Astrocyte (in vitro differentiated cells and primary cell): Measurements from ENCODE around the gene CAPN11.

ENCODE experiments used
- EZH2 ChIP-seq: IDR thresholded peaks from 2 replicates; pipeline ENCODE4 v1.6.1; 2012; ENCODE audit warnings: mild to moderate bottlenecking, low read length, inconsistent platforms; ENCODE audit not compliant: insufficient read depth
- TF ChIP-seq, protein P1 (sequence below): IDR thresholded peaks from 2 replicates; pipeline ENCODE4 v1.5.1; 2011; ENCODE audit warnings: low read depth, mild to moderate bottlenecking, inconsistent platforms, low read length, moderate library complexity; ENCODE audit not compliant: insufficient read depth

DNA sequence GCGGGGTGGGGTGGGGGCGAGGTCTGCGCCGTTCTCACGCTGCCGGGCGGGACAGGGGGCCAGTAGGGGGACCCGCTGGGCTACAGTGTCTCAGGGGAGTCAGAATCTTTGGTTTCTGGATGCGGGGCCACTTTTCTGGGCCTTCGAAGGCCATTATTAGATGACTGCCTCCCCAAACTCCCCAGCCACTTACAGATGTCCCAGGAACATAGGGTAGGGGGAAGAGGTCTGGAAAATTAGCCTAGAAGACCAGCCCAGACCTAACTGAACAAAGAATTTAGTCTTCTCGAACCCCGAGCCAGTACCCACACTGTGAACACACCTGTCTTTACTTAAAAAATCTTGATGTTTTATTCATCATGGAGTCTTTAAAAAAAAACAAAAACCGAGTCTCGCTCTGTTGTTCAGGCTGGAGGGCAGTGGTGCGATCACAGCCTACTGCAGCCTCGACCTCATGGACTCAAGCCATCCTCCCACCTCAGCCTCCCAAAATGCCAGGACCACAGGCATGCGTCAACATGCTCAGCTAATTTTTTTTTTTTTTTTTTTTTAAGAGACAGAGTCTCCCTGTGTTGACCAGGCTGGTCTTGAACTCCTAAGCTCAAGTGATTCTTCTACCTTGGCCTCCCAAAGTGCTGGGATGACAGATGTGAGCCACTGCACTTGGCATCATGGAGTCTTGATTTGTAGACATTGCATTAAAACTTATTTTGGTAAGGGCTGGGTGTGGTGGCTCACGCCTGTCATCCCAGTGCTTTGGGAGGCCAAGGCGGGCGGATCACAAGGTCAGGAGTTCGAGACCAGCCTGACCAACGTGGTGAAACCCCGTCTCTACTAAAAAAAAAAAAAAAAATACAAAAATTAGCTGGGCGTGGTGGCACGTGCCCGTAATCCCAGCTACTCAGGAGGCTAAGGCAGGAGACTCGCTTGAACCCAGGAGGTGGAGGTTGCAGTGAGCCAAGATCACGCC lies 61.5 kb downstream of the CAPN11 start:
- TF ChIP-seq EZH2 = no peak
- TF ChIP-seq, protein P1, sequence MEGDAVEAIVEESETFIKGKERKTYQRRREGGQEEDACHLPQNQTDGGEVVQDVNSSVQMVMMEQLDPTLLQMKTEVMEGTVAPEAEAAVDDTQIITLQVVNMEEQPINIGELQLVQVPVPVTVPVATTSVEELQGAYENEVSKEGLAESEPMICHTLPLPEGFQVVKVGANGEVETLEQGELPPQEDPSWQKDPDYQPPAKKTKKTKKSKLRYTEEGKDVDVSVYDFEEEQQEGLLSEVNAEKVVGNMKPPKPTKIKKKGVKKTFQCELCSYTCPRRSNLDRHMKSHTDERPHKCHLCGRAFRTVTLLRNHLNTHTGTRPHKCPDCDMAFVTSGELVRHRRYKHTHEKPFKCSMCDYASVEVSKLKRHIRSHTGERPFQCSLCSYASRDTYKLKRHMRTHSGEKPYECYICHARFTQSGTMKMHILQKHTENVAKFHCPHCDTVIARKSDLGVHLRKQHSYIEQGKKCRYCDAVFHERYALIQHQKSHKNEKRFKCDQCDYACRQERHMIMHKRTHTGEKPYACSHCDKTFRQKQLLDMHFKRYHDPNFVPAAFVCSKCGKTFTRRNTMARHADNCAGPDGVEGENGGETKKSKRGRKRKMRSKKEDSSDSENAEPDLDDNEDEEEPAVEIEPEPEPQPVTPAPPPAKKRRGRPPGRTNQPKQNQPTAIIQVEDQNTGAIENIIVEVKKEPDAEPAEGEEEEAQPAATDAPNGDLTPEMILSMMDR = no peak
